ENCODE measurements around the gene KYNU.
"Not testable (repeated sequence)": the region's sequence is repeated elsewhere in the genome, so short reads cannot be mapped to it uniquely, and the experiment has no call there.

KYNU gene

DNA sequence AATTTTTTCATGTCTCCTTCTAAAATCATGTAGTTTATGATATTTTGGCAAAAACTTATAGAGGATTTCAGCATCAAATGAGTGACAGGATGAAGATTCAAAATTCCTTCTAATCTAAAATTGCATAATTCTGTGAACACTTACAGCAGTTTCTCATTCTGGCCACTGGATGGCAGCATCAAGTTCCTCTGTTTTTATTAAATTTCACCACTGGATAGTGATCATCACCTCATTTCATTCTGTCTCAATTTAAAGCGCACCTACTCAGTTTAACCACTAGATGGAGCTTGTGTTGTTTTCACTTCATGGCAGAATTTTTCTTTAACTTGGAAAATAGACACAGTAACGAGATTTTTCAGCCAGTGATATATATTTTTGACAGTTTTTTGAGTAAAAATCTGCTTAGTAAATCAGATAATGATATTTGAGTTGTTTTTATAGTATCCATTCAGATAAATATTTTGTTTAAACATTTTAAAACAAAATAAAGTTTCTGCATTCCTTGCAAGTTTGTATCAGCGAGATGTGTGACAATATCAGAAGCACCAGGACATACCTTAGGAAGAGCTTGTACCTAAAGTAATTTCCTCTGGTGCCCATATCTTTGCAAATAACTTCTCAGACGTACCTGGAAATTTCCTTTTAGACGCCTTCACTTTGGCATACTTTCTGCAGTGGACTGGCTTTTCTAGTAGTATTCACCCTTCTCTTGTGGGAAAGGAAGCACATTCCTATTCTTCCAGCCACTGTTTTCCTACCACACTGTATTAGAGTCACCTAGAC is 157.0 kb downstream of the KYNU start:
- DNase-seq: peak; percentile 6 to 84 (median 52)

DNA sequence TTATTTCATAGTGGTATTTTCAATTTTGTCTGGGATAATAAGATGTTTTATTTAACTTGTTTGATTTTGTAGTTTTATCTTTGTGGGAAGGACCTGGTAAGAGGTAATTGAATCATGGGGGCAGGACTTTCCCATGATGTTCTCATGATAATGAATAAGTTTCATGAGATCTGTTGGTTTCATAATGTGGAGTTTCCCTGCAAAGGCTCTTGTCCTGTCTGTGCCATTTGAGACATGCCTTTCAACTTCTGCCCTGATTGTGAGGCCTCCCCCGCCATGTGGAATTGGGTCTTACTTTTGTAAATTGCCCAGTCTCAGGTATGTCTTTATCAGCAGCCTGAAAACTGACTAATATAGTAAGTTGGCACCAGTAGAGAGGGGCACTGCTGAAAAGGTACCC is 174.0 kb downstream of the KYNU start:
- no peak for DNase-seq

DNA sequence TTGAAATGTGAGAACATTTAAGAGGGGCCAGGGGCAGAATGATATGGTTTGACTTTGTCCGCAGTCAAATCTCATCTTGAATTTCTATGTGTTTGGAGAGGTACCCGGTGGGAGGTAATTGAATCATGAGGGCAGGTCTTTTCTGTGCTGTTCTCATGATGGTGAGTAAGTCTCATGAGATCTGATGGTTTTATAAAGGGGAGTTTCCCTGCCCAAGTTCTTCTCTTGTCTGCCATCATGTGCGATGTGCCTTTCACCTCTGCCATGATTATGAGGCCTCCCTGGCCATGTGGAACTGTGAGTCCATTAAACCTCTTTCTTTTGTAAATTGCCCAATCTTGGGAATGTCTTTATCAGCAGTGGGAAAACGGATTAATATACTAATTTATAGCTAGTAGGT is 176.0 kb downstream of the KYNU start:
- not testable (repeated sequence) for DNase-seq

DNA sequence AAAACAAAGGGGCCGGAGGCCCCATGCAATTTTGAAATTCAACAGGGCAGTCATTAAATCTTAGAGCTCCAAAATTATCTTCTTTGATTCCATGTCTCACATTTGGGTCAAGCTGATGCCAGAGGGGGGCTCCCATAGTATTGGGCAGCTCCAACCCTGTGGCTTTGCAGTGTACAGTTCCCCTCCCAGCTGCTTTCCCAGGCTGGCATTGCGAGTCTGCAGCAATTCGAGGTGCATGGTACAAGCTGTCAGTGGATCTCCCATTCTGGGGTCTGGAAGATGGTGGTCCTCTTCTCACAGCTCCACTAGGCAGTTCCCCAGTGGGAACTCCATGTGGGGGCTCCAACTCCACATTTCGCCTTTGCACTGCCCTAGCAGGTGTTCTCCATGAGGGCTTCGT is 179.1 kb downstream of the KYNU start:
- DNase-seq: no peak

DNA sequence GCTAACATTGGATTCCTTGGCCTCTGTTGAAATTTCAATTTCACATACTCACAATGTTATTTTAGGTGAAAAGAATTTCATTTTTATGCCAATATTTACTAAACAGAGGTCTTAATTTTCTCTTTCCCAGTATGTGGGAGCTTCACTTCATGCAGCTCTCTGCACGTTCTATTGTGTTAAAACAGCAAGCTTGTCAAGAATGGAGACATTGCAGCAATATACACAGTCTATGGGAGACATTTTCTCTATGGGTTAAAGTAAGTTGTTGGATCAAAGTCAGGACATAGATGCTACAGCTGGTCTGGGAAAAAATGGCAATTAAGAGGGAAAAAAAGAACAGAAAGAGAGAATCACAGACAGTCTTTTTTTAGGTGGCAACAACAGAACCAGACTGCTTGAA is 181.4 kb downstream of the KYNU start:
- no peak for DNase-seq

DNA sequence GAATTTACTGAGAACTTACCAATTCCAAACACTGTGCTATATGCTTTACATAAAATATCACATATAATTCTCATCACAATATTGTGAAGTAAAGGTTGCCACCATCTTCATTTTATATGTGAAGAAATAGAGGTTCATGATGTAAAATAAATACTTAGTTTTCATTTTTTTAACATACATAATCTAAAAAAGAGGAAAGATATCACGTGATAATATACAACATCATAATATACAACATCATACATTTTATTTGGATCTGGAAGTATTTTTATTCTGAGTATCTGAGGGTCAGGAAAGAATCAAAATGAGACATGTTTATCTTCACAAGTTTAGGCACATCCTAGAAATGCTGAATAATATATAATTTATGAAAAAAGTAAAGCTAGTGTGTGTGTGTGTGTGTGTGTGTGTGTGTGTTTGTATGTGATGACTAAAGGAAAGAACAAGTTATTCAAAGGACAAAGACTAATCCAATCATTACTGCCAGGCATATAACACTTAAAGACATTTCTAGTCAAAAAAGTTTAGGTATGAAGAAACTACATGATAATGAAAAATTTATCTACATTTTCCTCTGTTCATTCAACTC is 186.2 kb downstream of the KYNU start:
- no peak for DNase-seq

DNA sequence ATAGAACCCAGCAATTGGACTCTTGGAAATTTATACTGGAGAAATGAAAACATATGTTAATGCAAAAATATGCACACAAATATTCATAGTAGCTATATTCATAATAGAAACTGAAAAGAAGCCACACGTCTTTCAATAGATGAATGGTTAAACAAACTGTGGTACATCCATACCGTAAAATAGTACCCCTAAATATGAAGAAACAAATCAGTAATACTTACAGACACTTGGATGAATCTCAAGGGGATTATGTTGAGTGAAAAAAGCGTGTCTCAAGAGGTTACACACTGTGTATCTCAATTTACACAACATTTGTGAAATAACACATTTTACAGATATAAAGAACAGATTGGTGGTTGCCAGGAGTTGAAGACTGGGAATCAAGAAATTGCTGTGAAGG is 190.6 kb downstream of the KYNU start:
- DNase-seq: no peak

DNA sequence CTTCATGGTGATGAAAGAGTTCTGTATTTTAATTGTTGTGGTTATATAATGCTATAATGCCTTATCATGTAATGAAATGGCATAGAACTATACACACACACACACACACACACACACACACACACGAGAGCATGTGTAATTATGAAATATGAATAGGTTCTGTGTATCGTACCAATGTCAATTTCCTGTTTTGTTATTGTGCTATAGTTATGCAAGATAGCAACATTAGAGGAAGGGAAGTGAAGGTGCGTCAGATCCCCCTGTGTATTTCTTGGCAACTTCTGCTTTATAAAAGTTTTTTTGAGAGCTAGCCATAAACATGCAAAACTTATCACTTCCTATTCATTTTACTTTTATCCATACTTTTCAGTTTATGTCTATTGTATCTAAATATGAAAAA is 191.0 kb downstream of the KYNU start:
- DNase-seq: no peak

DNA sequence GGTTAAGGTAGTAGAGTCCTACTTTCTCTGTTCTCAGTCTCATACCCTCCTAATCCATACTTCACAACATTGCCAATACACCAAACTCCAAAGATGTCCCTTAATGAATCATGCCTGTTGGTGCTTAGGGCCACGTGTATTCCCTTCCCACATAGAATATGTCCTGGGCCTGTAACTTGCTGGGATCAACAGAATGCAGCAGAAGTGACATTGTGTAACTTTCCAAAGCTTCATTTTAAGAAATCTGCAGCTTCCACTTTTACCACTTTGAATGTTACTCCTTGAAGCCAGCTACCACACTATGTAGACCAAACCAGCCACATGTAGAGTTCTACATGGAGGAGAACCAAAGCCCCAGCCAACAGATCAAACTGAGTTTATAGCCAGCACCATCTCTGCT is 193.2 kb downstream of the KYNU start:
- DNase-seq: no peak

DNA sequence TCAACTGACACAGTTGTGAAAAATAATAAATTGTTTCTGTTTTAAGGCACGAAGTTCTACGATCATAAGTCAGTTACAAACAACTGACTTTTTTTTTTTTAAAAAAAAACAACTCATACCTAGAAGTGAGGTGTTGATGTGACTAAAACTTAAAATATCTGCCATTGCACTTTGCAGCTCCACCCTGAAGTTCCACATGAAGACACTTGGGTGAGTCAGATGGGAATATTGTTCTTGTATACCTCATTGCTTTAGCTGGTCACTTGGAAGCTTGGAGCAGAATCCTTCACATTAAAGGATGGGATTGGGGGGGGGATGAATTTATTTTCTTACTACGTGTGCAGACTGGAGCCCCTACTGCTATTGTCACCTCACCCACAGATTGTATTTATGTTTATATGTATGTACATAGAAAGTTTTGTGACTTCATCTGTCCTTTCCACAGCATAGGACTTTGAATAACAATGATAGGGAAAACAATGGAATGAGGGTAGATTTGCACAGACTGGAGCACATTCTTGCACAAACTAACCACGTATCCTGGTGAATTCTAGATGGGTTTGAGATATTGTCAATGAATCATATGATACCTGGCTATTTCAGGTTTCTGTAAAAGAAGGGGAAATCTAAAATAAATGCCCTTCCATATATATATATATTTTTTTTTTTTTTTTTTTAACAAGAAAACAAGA is 193.9 kb downstream of the KYNU start:
- no peak for DNase-seq

DNA sequence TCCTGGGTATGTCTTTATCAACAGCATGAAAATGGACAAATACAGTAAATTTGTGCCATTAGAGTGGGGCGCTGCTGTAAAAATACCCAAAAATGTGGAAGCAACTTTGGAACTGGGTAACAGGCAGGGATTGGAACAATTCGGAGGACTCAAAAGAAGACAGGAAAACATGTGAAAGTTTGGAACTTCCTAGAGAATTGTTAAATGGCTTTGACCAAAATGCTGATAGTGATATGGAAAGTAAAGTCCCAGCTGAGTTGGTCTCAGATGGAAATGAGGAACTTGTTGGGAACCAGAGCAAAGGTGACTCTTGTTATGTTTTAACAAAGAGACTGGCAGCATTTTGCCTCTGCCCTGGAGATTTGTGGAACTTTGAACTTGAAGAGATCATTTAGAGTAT is 197.4 kb downstream of the KYNU start:
- DNase-seq: not testable (repeated sequence)

DNA sequence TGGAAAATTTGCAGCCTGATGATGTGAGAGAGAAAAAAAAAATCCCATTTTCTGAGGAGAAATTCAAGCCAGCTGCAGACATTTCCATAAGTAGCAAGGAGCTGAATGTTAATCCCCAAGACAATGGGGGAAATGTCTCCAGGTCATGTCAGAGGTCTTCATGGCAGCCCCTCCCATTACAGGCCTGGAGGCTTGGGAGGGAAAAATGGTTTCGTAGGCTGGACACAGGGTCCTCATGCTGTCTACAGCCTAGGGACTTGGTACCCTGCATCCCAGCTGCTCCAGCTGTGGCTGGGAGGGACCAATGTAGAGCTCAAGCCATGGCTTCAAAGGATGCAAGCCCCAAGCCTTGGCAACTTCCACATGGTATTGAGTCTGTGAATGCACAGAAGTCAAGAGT is 198.2 kb downstream of the KYNU start:
- DNase-seq: no peak

DNA sequence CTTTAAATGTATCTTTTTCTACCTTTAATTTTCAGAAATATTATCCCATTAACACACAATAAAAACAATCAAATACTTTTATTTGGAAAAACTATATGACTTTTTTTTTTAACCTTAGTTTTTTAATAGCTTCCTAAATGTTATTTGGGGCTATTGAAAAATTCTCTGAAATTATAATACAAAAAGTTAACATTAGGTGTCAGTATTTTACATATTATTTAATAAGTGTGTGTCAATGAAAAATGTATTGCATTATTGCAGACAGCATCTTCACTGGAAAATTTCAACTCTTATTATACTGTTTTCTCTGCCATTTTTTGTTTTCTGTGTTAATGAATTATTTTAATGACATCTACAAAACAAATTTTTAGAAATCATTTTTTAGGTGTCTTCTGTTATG is 200.6 kb downstream of the KYNU start:
- DNase-seq: no peak

DNA sequence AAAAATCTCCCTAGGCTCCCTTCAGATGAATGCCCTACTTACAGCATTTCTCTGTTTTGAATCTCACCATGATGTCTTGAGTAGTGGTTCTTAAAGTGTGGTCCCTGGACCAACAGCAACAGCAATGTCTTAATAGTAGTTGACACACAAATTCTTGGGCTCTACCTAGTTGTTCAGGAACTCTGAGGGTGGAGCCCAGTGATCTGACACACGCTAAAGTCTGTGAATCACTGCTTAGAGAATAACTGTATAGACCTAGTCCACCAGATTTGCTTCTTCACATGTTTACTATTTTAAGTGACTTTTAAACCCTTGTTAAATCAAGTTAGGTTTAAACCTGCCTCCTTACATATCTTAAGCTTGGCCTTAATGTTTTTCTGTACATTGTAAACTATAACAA is 204.2 kb downstream of the KYNU start:
- no peak for DNase-seq

DNA sequence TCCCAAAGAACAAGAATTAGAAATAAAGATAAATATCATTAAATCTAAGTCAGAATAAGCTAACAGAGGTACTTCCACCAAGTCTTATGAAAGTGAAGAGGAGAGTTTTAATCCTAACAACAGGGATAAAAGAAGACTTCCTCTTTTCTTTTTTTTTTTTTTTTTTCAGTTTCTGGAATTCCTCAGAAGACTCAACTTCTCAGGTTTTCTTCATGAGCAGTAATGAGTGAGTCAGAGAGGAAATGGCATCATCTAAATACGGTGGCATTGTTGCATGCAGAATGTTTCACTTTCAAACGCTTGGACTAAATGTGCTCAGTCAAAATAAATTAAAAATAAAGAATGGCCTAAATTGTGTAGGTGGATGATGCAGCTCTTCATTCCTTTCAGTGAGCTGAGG is 206.2 kb downstream of the KYNU start:
- DNase-seq: no peak

DNA sequence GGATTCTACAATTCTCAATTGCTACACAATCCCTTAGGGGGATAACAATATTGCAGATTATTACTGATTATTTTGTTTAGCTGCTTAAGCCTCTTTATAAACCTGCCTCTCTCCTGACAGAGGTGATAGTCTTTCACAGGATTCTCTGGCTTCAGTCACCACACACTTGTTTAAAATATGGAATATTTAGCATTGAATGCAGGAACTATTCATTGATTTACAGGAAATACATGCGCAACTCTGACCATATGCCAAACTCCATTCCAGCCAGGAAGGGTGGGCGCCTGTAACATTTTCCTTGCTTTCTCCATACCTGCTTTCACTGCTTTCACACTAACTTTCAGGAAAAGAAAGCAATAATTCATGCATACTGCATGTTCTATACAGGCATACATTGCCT is 207.0 kb downstream of the KYNU start:
- DNase-seq: no peak

DNA sequence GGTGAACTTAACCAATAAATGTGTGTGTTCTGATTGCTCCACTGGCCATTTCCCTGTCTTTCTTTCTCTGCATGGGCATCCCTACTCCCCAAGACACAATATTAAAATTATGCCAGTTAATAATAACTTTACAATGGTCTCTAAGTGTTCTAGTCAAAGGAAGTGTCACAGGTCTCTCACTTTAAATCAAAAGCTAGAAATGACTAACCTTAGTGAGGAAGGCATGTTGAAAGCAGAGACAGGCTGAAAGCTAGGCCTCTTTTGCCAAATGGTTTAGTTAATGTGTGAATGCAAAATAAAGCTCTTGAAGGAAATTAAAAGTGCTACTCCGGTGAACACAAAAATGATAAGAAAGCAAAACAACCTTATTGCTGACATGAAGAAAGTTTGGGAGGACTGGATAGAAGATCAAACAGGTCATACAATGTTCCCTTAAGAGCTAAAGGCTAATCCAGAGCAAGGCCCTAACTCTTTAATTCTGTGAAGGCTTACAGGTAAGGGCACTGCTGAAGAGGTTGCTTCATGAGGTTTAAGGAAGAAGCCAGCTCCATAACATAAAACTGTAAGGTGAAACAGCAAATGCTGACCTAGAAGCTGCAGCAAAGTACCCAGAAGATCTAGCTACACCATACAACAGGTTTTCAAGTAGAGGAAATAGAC is 207.8 kb downstream of the KYNU start:
- DNase-seq: no peak

DNA sequence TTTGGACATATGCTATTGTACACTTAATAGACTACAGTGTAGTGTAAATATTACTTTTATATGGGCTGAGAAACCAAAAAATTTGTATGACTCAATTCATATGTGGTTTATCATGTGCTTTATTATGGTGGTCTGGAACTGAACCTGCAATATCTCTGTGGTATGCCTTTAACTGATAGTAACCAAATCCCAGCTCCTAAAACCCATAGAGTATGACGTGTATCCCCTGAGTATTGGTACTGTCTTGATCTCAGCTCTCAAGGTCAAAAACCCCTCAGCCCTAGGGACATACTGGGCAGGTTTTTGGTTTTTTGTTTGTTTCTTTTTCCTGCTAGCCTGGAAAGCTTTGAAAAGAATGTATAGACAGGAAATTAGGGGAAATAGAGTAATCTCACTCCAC is 209.6 kb downstream of the KYNU start:
- DNase-seq: no peak

DNA sequence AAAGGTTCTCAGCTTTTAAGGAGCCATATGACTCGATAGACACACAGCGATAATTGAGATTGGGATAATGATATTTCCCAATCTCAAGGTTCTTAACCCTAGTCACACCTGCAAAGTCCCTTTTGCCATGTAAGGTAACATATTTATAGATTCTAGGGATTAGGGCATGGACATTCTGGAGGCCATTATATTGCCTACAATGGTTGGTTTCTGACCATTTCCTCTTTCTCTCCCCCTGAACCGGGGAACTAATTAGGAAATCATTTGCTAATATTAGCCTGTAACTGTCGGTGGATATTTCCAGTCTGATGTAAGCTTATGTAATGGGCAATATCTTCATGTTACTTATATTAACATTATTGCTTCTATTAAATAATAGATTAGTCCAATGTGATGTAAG is 210.9 kb downstream of the KYNU start:
- DNase-seq: no peak

DNA sequence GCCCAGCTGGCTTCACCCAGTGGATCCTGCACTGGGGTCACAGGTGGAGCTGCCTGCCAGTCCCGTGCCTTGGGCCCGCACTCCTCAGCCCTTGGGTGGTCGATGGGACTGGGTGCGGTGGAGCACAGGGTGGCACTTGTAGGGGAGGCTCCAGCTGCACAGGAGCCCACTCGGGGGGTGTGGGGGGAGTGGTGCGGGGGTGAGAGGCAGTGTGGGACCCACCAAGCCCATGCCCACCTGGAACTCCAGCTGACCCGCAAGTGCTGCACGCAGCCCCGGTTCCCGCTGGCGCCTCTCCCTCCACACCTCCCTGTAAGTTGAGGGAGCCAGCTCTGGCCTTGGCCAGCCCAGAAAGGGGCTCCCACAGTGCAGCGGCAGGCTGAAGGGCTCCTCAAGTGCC is 212.1 kb downstream of the KYNU start:
- DNase-seq: not testable (repeated sequence)
